RPMI8226 (cell line): ENCODE measurements around the gene LPP.
A peak's percentile ranks its signal among the peaks of the same experiment; 100 is the strongest.
"Not testable (repeated sequence)": the region's sequence is repeated elsewhere in the genome, so short reads cannot be mapped to it uniquely, and the experiment has no call there.

Experiments used
- DNase-seq: peaks from one replicate; pipeline ENCODE4 v3.0.0-alpha.2; 2015

Gene LPP

DNA sequence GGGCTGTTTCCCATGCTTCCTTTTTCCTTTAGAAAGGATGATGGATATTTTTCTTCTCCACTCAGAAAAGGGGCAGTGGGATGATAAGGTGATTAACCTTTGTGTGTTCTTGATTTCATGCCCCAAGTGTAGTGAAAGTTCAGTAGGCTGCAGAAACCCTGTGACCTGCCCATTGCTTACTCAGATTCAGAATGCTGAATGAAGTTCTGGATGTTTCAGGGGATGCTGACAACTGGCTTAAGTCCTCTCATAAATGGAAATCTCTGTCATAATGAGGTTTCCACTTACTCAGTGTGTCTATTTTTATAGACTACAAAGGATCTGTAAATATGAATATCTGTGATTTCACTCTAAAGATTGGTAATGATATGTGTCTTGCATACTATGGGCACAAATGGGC is 546.5 kb downstream of the LPP start:
- no peak for DNase-seq

DNA sequence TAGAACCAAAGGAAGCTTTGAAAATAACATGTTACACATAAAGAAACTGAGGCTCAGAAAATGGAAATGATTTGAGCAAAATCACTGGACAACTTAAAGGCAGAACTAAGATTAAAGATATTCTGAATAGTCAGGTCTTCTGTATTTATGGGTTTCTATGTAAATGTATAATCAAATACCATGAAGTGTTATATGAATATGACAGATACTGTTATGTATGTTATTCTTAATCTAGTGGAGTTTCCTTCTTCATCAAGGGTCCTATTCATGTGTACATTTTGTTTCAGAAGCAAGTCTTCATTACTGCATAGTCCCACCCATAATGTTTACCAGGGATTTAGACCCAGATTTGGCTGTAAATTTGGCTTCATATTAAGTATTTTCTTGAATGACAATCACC is 547.0 kb downstream of the LPP start:
- DNase-seq = no peak

DNA sequence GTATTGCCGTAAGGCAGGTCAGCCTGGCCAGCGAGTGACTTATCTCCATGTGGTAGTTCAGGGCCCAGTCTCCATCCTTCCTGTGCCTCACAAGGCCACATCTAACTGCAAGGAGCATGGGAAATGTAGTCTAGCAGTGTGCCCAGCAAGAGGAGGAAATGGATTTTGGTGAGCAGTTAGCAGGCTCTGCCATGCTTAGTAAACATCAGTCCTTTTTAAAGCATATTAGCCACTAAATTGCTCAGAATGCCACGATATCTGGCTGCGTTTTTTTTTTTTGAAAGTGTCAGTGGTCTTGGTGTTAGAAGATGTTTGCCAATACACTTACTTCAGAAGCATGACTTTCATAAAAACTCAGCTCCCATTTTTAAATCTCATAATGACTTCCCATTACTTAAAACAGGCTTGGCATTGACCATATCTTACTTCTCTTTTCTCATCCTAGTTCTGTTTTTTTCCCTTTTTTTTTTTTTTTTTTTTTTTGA is 547.6 kb downstream of the LPP start:
- DNase-seq = no peak

GRCh38 chr3:188702028-188702427 is 548.1 kb downstream of the LPP start:
- DNase-seq = not testable (repeated sequence)

DNA sequence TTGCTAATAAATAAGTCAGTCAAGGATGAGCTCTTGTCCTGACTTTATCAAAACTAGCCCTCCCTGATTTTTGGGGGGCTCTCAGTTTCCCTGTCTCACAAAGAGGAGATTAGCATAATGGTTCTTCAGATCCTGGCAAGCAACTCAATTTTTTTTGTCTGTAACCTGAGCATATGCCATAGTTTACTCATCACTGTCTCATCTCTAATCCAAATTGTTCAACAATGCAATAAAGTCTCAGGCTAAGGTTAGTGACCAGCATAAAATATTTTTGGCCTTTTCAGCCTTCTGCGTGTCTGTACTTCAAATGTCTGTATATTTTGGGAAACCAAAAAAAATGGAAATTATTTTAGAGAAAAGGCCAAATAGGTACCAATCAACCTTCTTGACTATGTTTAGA is 552.2 kb downstream of the LPP start:
- no peak for DNase-seq

DNA sequence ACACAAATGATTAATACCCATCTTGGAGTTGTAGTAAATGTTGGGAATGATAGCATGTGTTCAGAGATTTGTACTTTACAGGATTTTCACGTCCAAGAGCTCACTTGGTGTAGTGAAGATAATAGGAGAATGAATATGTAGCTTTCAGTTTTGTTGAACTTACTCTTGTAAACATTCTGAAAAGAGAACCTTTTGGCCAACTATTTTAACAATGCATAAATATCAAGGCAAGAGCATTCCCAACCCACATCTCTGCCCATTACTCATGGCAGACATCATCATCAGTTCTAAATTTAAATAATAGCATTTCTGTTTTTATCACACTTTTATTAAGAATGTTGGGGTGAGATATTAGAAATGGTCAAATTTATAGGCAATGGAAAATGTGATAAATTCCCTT is 552.6 kb downstream of the LPP start:
- DNase-seq = no peak

- DNase-seq = no peak
These were observed 553.7 kb downstream of the LPP start for GRCh38 chr3:188707381-188708288.

DNA sequence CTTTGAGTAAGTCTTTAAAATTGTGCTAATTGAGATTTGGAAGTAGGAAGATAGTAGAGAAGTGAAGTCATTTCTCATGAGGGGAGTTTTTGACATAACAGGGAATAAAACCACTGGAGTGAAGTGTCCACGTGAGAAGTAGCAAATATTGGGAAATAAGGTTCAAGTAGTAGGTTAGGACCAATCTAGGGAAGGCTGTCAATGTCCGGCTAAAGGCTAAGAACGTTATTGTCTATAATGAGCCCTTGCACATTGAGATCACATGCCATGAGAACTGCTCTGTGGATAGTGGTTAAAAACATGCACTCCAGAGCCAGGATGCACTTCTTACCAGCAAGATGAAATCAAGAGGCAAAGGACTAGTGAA is 557.9 kb downstream of the LPP start:
- no peak for DNase-seq

GRCh38 chr3:188712248-188712924 is 558.4 kb downstream of the LPP start:
- no peak for DNase-seq

GRCh38 chr3:188712991-188713390 is 559.0 kb downstream of the LPP start:
- no peak for DNase-seq

GRCh38 chr3:188719545-188719944 is 565.6 kb downstream of the LPP start:
- no peak for DNase-seq

DNA sequence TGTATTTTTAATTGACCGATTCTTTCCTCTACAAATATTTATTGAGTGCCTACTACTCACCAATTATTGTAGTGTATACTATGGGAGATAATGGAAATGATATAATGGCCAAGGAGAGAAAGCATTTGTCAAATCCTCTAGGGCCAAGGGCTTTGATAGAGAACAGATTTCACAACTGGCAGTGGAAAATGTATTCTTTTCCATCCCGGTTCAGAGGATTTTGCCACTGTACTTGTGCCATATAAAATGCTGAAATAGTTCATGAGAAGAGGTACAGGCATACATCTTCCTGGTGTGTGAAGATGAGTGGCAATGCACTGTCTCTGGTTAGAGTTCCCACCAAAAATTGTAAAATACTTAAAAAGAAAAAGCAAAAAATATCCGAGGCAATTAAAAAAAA is 566.3 kb downstream of the LPP start:
- DNase-seq = no peak

- DNase-seq = no peak
These were observed 566.7 kb downstream of the LPP start for GRCh38 chr3:188720636-188721035.

- no peak for DNase-seq
These were observed 567.4 kb downstream of the LPP start for GRCh38 chr3:188721312-188721711.

DNA sequence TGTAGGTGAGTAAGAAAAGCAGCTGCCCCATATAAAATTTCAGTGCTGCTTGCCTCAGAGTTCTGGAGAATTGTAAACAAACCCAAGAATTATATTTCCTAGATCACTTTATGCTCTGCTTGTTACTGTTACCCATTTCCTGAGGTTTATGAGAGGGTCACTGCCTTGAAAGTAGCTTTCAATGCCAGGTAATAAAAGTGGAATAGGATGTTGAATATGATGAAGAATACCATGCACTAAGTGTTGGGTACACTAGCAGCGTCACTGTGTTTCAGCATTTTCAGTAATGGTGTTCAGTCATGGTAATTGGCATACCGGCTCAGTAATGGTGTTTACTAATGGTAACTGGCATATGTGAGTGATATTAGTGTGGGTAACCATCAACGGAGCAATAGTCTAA is 568.0 kb downstream of the LPP start:
- no peak for DNase-seq

DNA sequence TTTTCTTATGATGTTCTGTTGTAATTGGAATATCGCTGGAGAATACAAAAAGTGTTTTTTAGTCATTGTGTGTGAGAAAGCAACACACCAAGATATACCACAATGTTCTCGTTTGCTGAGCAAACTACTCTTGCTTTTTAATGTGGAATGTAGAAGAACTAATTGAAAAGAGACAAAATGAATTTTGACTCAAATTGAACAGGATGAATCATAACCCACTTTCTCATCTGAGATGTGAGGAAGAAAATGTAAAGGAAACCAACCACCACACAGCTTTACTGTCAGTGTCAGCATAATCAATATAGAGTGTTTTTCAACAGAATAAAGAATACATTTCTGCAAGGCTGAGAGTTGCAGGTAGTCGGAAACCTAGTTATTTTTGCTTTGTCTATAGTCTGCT is 569.0 kb downstream of the LPP start:
- no peak for DNase-seq

DNA sequence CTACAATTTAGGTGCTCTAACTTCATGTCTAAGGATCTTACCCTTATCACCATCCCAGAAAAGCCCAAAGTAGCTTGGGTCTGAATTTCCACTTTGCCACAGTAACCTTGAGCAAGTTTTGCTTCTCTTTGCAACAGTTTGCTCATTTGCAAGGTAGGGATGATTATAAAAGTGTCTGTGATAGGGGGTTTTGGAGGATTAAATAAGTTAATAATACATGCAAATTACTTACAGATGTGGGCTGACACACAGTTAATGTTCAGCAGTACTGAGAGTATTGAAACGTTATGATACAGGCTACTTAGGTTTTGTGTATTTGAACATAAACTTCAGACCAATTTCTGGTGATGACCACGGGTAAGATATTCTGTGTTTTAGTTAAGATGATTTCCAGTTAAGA is 573.1 kb downstream of the LPP start:
- DNase-seq = no peak

DNA sequence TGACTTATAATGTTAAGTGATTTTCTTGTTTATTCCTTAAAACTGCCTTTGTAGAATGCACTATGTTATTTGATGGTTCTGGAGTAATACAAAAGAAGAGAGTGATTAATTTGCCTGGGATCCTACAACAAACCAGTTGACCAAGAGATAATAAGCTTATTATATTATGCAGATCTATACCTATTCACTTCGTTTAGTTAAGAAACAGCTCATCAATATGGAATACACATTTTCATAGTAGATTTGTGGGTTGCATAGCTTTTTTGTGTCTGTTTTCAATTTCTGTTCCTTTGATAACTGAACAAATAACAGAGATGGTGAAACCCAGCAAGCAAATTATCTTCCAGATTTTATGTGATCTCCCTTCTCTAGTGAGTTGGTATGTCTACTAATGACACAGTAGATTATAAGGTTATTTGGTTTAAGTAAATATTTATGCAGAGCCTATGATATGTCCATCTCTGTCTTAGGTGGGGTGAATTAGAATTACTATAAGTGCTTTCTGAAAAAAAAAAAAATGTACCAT is 574.5 kb downstream of the LPP start:
- DNase-seq = no peak

DNA sequence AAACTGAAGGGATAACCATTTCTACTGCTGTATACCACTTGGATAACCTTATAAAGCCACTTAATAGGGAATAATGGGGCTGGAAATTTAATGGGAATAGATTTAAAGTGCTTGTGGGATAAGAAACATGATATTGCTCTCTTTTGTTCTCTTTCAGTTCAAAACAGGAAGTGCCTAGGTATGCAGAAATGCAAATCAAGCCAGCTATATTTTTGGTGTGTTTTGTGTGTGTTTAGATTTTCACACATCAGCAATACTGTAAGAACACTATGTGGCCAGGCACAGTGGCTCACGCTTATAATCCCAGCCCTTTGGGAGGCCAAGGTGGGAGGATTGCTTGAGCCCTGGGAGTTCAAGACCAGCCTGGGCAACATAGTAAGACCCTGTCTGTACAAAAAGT is 575.5 kb downstream of the LPP start:
- DNase-seq = peak; percentile 14

DNA sequence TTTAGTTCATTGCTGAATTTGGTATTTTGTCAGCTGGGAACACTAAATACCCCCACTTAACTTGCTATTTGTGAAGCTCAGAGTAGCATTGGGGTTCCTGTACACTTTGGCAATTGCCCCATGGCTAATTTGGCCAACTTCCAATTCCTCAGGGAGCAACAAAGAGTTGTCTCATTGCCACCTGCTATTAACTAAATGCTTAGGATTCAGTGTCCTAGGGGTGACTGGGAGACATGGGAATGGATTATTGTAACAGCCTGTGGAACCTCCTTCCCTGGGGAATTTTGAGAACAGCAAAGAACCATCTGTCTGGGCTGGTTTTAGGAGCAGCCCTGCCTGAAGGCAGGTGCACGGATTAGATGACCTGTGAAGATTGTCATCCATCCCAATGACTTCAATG is 580.4 kb downstream of the LPP start:
- no peak for DNase-seq

GRCh38 chr3:188739511-188739910 is 585.6 kb downstream of the LPP start:
- DNase-seq = no peak

DNA sequence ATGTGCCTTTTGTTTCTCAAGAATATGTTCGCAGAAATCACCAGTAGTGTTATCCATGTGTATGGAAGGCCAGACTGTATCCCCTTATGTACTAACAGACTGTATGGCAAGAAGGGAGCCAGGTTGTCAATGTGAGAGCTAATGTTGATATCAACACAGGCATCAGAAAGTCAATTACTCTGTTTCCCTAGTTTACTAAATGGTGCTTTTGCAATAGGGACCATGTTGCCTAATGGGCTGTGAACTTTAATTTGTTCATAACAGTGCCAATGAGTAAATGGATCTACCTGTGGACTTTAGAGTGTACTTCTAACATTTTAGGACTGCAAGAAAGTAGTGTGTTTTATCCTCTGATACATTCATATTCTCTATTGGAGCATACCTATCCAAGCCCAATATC is 586.1 kb downstream of the LPP start:
- no peak for DNase-seq

DNA sequence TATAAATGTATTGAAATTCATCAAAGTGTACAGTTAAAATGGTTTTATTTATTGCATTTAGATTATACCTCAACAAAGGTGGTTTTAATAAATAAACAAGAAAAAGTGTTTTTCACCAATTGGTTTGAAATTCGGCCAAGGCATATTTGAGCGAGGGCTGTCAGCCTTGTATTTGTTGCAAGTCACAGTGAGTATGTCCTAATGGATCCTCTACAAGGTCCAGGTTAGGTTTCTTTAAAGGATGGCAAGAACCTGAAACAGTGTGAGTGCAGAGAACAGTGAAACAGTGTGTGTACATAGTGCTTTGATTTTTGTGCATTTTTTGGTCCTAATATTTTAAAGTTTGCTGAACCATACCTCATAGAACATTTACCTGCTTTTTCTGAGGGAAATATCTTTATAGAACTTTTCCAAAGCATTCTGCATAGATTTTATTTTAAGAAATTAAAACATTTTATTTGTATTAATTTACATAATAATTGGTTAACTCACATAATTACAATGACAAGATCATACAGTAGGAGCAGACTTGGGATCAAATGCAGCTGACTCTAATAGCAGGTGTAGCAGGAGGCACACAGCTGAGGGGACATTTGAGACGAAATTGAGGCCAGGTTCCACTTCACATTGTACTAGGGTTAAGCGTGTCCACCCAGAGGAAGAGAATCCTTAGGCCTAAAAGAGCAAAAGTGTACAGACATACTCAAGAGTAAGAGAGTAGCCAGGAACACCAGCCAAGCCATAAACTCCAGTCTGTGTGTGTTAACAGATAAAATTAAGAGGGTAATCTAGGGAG is 589.0 kb downstream of the LPP start:
- no peak for DNase-seq
